Nucleus accumbens (tissue), 56 donors: ENCODE data around the gene DHDDS.
"Not testable (repeated sequence)": the region's sequence is repeated elsewhere in the genome, so short reads cannot be mapped to it uniquely, and the experiment has no call there.

ENCODE experiments used
- DNase-seq, 56 donors: peaks; one replicate each; lab custom pipeline; 2025; lab: John Stamatoyannopoulos, UW

DHDDS gene

GRCh38 chr1:26431979-26432695, at the start of gene DHDDS:
DHDDS (plus strand) TSS chr1:26432321; CDS start chr1:26432946, 625 bp downstream.
- DNase-seq, result peak; percentile 76 to 100 (median 98)

GRCh38 chr1:26384076-26384475, 48.0 kb upstream of the DHDDS start:
- no peak for DNase-seq

GRCh38 chr1:26385063-26385462, 47.1 kb upstream of the DHDDS start:
- DNase-seq, result not testable (repeated sequence)

GRCh38 chr1:26387447-26387846, 44.7 kb upstream of the DHDDS start:
- no peak for DNase-seq

- DNase-seq, result no peak
Observed at GRCh38 chr1:26388791-26389445, 43.2 kb upstream of the DHDDS start.

DNA sequence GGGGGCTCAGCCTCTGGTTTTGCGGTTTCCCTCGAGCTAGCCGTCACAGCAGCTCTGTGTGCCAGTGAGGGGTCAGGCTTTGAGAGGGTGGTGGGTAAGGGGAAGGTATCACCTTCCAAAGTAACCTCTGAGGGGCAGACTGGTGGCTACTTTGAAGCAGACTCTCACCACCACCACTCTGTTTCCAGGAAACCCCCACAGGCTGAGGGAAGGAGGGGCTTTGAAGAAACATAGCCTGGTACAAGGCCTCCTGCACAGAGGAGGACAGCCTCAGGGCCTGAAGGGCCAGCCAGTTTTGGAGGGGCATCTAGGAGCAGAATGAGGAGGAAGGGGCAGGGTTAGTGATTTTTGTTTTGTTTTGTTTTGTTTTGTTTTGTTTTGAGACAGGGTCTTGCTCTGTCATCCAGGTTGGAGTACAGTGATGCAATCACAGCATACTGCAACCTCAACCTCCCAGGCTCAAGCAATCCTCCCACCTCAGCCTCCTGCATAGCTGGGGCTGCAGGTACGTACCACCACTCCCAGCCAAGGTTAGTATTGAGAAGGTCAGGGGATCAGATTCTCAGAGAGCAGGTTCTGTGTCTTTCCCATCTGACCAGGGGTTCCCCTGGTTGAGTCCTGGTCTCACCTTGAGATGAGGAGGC, 42.4 kb upstream of the DHDDS start:
- no peak for DNase-seq

DNA sequence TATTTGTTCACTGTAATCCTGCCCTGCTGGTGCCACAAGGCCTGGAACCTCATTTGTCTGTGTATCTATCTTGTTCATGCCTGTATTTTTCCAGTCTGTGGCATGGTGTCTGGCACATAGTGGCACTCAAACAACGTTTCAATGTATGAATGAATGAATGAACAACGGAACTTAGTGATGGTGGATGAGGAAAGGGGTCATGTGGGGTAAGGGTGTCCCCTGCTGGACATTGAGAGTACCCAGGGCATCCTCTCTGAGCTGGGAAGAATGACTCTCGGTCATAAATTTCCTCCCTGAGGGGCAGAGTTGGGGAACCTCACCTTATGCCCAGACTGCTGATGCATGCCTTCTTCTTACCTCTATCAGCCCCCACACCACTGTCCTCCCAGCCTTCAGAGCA, 40.7 kb upstream of the DHDDS start:
- DNase-seq, result peak in 4 of 56 donors; percentile 2 to 7 (median 5)

DNA sequence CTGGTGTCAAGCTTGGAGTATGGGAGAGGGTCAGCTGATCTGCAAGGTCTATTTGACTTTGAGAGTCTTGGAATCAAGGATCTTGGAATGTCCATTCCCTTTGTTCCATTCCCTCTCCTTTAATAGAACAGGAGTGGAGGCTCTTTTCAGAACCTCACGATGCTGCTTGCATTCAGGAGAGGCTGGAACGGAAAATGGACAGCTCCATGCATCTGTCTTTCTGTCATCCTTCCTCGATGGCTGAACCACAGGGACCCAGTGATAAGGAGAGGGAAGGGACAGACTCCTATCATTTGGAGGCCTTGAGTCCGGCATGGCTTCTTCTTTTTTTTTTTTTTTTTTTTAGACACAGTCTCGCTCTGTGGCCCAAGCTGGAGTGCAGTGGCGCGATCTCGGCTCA, 36.4 kb upstream of the DHDDS start:
- DNase-seq, result no peak

DNA sequence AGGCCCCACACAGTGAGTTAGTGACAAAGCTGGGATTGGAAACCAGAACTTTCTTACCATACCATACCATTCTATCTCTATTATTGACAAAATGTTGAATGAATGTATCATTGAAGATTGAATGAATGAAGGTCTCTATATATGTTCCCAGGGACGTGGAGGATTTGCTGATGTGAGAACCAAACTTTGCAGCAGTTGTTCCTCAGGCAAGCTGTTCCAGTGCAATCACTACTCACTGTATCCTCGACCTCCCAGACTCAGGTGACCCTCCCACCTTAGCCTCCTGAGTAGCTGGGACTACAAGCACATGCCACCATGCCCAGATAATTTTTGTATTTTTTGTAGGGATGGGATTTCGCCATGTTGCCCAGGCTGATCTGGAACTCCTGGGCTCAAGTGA, 33.1 kb upstream of the DHDDS start:
- DNase-seq, result no peak

GRCh38 chr1:26401891-26402290, 30.2 kb upstream of the DHDDS start:
- no peak for DNase-seq

GRCh38 chr1:26403656-26404055, 28.5 kb upstream of the DHDDS start:
- no peak for DNase-seq

- no peak for DNase-seq
Observed at GRCh38 chr1:26404641-26405040, 27.5 kb upstream of the DHDDS start.

- no peak for DNase-seq
Observed at GRCh38 chr1:26405281-26405915, 26.7 kb upstream of the DHDDS start.

DNA sequence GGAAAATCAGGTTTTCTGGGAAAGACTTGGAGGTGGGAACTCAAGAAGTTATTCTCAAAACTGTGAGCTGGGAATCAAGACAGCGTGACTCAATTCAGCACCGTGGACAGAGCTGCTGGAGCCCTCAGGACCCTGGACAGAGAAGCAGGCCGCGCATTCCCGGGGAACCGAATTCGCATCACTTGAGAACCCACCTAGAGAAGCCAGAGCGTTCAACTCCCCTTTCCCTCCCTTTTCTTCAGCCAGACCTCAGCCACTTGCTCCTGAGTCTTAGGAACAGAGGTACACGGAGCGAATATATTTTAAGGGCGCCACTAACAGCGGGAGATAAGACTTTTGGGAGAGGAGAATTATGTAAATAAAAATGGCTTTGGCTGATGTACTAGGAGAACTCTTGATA, 23.5 kb upstream of the DHDDS start:
- peak in 48 of 56 donors; percentile 3 to 76 (median 29) for DNase-seq

GRCh38 chr1:26409191-26409807, 22.8 kb upstream of the DHDDS start:
- no peak for DNase-seq

- no peak for DNase-seq
Observed at GRCh38 chr1:26410706-26411623, 21.2 kb upstream of the DHDDS start, which contains the start of gene LIN28A. LIN28A (plus strand) TSS chr1:26410817; CDS start chr1:26410892, 75 bp downstream.

DNA sequence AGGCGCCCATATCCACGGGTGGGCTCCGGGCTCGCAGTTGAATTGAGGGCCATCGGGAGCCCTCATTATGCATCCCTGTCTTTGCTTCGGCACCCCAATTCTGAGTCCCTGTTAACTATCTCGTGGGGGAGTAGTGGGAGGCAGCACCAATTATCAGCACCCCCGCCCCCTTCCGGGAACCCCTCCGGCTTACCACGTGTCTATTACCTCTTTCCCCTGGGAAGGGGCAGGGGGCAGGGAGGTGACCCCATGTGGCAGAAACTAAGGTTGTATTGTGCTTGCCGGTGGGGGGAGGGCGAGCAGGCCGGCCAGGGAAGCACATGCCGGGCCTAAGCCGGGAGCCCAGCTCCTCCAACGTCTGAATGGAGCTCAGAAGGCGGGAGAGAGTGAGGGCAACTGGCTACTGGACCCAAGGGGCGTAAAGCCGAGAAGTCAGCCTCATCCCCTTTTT, 20.5 kb upstream of the DHDDS start:
- DNase-seq, result no peak

GRCh38 chr1:26412180-26412840, 19.8 kb upstream of the DHDDS start:
- DNase-seq, result no peak

- no peak for DNase-seq
Observed at GRCh38 chr1:26413031-26413430, 19.1 kb upstream of the DHDDS start.
